HUDEP-2 (cell line): ENCODE measurements around the gene OR10G7.
A peak's percentile ranks its signal among the peaks of the same experiment; 100 is the strongest.

Experiments used
- DNase-seq, 76 experiments: peaks; one replicate each; lab custom pipeline; 2025; ENCODE audit not compliant: unreplicated experiment in 76 of 76; lab: John Stamatoyannopoulos, UW

OR10G7 gene

GRCh38 chr11:124041254-124041653 is at the start of gene OR10G7:
Gene OR10G7 (minus strand): TSS chr11:124041325. CDS start chr11:124039001, 2,324 bp downstream.
- DNase-seq = no peak

GRCh38 chr11:124085997-124086846 is 45.1 kb upstream of the OR10G7 start:
- DNase-seq = no peak

- DNase-seq = no peak
Measured at GRCh38 chr11:124085583-124085982, 44.5 kb upstream of the OR10G7 start.

- no peak for DNase-seq
Measured at GRCh38 chr11:124082371-124082770, 41.2 kb upstream of the OR10G7 start.

GRCh38 chr11:124081483-124081882 is 40.4 kb upstream of the OR10G7 start:
- no peak for DNase-seq

GRCh38 chr11:124080327-124081001 is 39.3 kb upstream of the OR10G7 start:
- peak in 62 of 76 experiments; percentile 9 to 81 (median 46) for DNase-seq

GRCh38 chr11:124079631-124080326 is 38.7 kb upstream of the OR10G7 start:
- peak in 71 of 76 experiments; percentile 13 to 94 (median 71) for DNase-seq

GRCh38 chr11:124078591-124078990 is 37.5 kb upstream of the OR10G7 start:
- DNase-seq = peak in 19 of 76 experiments; percentile 10 to 46 (median 17)

GRCh38 chr11:124077266-124077665 is 36.1 kb upstream of the OR10G7 start:
- peak in 3 of 76 experiments; percentile 2 to 53 (median 10) for DNase-seq

- peak in 75 of 76 experiments; percentile 44 to 94 (median 80) for DNase-seq
Measured at GRCh38 chr11:124075841-124076651, 34.9 kb upstream of the OR10G7 start.

- DNase-seq = no peak
Measured at GRCh38 chr11:124075492-124075840, 34.3 kb upstream of the OR10G7 start.

GRCh38 chr11:124074554-124074953 is 33.4 kb upstream of the OR10G7 start:
- DNase-seq = no peak

- DNase-seq = no peak
Measured at GRCh38 chr11:124072147-124072546, 31.0 kb upstream of the OR10G7 start.

GRCh38 chr11:124071623-124071948 is 30.5 kb upstream of the OR10G7 start:
- DNase-seq = peak in 1 of 76 experiments; percentile 35

GRCh38 chr11:124070915-124071622 is 29.9 kb upstream of the OR10G7 start:
- peak in 69 of 76 experiments; percentile 13 to 85 (median 65) for DNase-seq

GRCh38 chr11:124069429-124070401 is 28.6 kb upstream of the OR10G7 start:
- DNase-seq = peak in 72 of 76 experiments; percentile 14 to 81 (median 56)

- DNase-seq = no peak
Measured at GRCh38 chr11:124068601-124069110, 27.5 kb upstream of the OR10G7 start.

GRCh38 chr11:124052966-124053365 is 11.8 kb upstream of the OR10G7 start:
- no peak for DNase-seq
